Glutamatergic neuron (in vitro differentiated cells): ENCODE measurements around the gene SLC35F3. TPM values are rescaled to one million over a fixed set of nuclear protein-coding genes. Genes with fewer than 3 reads are reported as not detected.

Source experiments
- DNase-seq: peaks from one replicate; pipeline ENCODE4 v3.0.0; 2022
- H3K27ac Mint-ChIP-seq: one replicate; pipeline ENCODE4 v1.8.0; 2020; ENCODE audit warnings: mild to moderate bottlenecking, mixed read lengths, inconsistent platforms; ENCODE audit not compliant: unreplicated experiment
- H3K27me3 Mint-ChIP-seq: one replicate; pipeline ENCODE4 v1.8.0; 2020; ENCODE audit warnings: mild to moderate bottlenecking, moderate library complexity, mixed read lengths, inconsistent platforms; ENCODE audit not compliant: unreplicated experiment
- H3K36me3 Mint-ChIP-seq: one replicate; pipeline ENCODE4 v1.8.0; 2020; ENCODE audit warnings: mild to moderate bottlenecking, mixed read lengths, inconsistent platforms; ENCODE audit not compliant: unreplicated experiment
- H3K4me1 Mint-ChIP-seq: one replicate; pipeline ENCODE4 v1.8.0; 2020; ENCODE audit warnings: mild to moderate bottlenecking, low read depth, mixed read lengths, inconsistent platforms; ENCODE audit not compliant: unreplicated experiment
- H3K4me3 Mint-ChIP-seq: one replicate; pipeline ENCODE4 v1.8.0; 2020; ENCODE audit warnings: mild to moderate bottlenecking, mixed read lengths, inconsistent platforms; ENCODE audit not compliant: unreplicated experiment
- H3K9me3 Mint-ChIP-seq: one replicate; pipeline ENCODE4 v1.8.0; 2020; ENCODE audit warnings: mild to moderate bottlenecking, moderate library complexity, mixed read lengths, inconsistent platforms; ENCODE audit not compliant: unreplicated experiment
- CTCF ChIP-seq: fragments of 200-600 bp; sonication (generic); IDR thresholded peaks from one replicate; pipeline ENCODE4 v1.5.0; 2021; ENCODE audit not compliant: partially characterized antibody, unreplicated experiment
- total RNA-seq: library from RNA; stranded (reverse); fragmentation: NEBNext Ultra II Directional; extraction: Animal tissue kit (Norgen Biotek cat#: 25700); gene quantifications from one replicate; pipeline ENCODE4 v1.2.1, GENCODE V29; 2021; ENCODE audit not compliant: unreplicated experiment

Gene SLC35F3
- total RNA-seq, 1 donor from 2014 or later = 0.98 TPM

GRCh38 chr1:234238060-234238459 is 333.6 kb downstream of the SLC35F3 start:
- DNase-seq = no peak
- Mint-ChIP-seq H3K4me1 (peaks cover 27% of the 10 kb centered on the region), H3K4me3 (peak overlapping the region; percentile 23), H3K9me3 (peaks cover 2% of the 10 kb centered on the region), H3K27me3 (peaks cover 2% of the 10 kb centered on the region), H3K27ac (peak overlapping the region; percentile 10), H3K36me3 (no peaks in the 10 kb centered on the region)
- TF ChIP-seq CTCF = no peak

GRCh38 chr1:234239515-234239914 is 335.0 kb downstream of the SLC35F3 start:
- peaks cover 2% of the 10 kb centered on the region for H3K27me3 Mint-ChIP-seq
- no peaks in the 10 kb centered on the region for H3K36me3 Mint-ChIP-seq
- no peak overlapping the region for H3K27ac Mint-ChIP-seq
- peaks cover 20% of the 10 kb centered on the region for H3K4me1 Mint-ChIP-seq
- H3K4me3 Mint-ChIP-seq = no peak overlapping the region
- peaks cover 2% of the 10 kb centered on the region for H3K9me3 Mint-ChIP-seq
- DNase-seq = no peak
- TF ChIP-seq CTCF = no peak

- H3K27me3 Mint-ChIP-seq = peaks cover 2% of the 10 kb centered on the region
- no peak overlapping the region for H3K27ac Mint-ChIP-seq
- DNase-seq = no peak
- H3K4me1 Mint-ChIP-seq = peaks cover 15% of the 10 kb centered on the region
- no peak overlapping the region for H3K4me3 Mint-ChIP-seq
- no peak for TF ChIP-seq CTCF
- H3K36me3 Mint-ChIP-seq = no peaks in the 10 kb centered on the region
- peaks cover 2% of the 10 kb centered on the region for H3K9me3 Mint-ChIP-seq
These were observed 335.5 kb downstream of the SLC35F3 start for GRCh38 chr1:234239936-234240335.

GRCh38 chr1:234240680-234241079 is 336.2 kb downstream of the SLC35F3 start:
- no peak overlapping the region for H3K27ac Mint-ChIP-seq

More at GRCh38 chr1:234240680-234241079, 336.2 kb downstream of the SLC35F3 start:
- H3K4me1 Mint-ChIP-seq = peaks cover 8% of the 10 kb centered on the region
- peaks cover 2% of the 10 kb centered on the region for H3K9me3 Mint-ChIP-seq
- no peak for TF ChIP-seq CTCF
- H3K36me3 Mint-ChIP-seq = no peaks in the 10 kb centered on the region
- H3K4me3 Mint-ChIP-seq = no peak overlapping the region
- H3K27me3 Mint-ChIP-seq = peaks cover 2% of the 10 kb centered on the region
- no peak for DNase-seq
